Raji (cell line): Measurements from ENCODE around the gene CCR7.

Experiments
- POLR2A ChIP-seq: IDR thresholded peaks from 2 replicates; pipeline ENCODE4 v1.6.1; 2011; ENCODE audit warnings: low read depth, low read length, control low read depth; ENCODE audit not compliant: insufficient read depth

CCR7 gene

GRCh38 chr17:40600486-40601046 lies 35.3 kb upstream of the CCR7 start:
- TF ChIP-seq POLR2A, result no peak

GRCh38 chr17:40599468-40599763 lies 34.1 kb upstream of the CCR7 start:
- no peak for TF ChIP-seq POLR2A

- TF ChIP-seq POLR2A, result no peak
Measured at GRCh38 chr17:40598619-40599467, 33.6 kb upstream of the CCR7 start.

- TF ChIP-seq POLR2A, result no peak
Measured at GRCh38 chr17:40598301-40598618, 33.0 kb upstream of the CCR7 start.

- TF ChIP-seq POLR2A, result no peak
Measured at GRCh38 chr17:40597556-40598300, 32.5 kb upstream of the CCR7 start.

- TF ChIP-seq POLR2A, result no peak
Measured at GRCh38 chr17:40597156-40597555, 31.9 kb upstream of the CCR7 start.

GRCh38 chr17:40596261-40596919 lies 31.1 kb upstream of the CCR7 start:
- TF ChIP-seq POLR2A, result no peak

- no peak for TF ChIP-seq POLR2A
Measured at GRCh38 chr17:40590742-40591141, 25.5 kb upstream of the CCR7 start.

GRCh38 chr17:40588552-40588951 lies 23.3 kb upstream of the CCR7 start:
- no peak for TF ChIP-seq POLR2A

GRCh38 chr17:40582328-40582901 lies 17.1 kb upstream of the CCR7 start:
- no peak for TF ChIP-seq POLR2A

GRCh38 chr17:40580140-40580539 lies 14.9 kb upstream of the CCR7 start:
- TF ChIP-seq POLR2A, result no peak

- TF ChIP-seq POLR2A, result no peak
Measured at GRCh38 chr17:40579471-40579870, 14.2 kb upstream of the CCR7 start.

GRCh38 chr17:40577611-40578065 lies 12.4 kb upstream of the CCR7 start:
- TF ChIP-seq POLR2A, result no peak

GRCh38 chr17:40576113-40576740 lies 11.0 kb upstream of the CCR7 start:
- no peak for TF ChIP-seq POLR2A

GRCh38 chr17:40574292-40574691 lies 9.0 kb upstream of the CCR7 start:
- TF ChIP-seq POLR2A, result no peak
